ENCODE measurements around the gene ENGASE.
"Not testable (repeated sequence)": the region's sequence is repeated elsewhere in the genome, so short reads cannot be mapped to it uniquely, and the experiment has no call there.

ENGASE gene, protein sequence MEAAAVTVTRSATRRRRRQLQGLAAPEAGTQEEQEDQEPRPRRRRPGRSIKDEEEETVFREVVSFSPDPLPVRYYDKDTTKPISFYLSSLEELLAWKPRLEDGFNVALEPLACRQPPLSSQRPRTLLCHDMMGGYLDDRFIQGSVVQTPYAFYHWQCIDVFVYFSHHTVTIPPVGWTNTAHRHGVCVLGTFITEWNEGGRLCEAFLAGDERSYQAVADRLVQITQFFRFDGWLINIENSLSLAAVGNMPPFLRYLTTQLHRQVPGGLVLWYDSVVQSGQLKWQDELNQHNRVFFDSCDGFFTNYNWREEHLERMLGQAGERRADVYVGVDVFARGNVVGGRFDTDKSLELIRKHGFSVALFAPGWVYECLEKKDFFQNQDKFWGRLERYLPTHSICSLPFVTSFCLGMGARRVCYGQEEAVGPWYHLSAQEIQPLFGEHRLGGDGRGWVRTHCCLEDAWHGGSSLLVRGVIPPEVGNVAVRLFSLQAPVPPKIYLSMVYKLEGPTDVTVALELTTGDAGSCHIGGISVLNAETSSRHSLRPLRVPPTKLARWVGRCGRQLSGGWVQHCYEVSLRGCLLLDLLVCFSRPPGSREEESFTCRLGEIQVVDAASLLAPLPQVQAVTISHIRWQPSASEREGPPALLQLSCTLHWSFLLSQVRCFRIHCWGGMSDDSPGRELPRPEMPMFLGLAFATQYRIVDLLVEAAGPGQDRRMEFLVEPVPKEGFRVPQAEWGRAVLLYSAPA

DNA sequence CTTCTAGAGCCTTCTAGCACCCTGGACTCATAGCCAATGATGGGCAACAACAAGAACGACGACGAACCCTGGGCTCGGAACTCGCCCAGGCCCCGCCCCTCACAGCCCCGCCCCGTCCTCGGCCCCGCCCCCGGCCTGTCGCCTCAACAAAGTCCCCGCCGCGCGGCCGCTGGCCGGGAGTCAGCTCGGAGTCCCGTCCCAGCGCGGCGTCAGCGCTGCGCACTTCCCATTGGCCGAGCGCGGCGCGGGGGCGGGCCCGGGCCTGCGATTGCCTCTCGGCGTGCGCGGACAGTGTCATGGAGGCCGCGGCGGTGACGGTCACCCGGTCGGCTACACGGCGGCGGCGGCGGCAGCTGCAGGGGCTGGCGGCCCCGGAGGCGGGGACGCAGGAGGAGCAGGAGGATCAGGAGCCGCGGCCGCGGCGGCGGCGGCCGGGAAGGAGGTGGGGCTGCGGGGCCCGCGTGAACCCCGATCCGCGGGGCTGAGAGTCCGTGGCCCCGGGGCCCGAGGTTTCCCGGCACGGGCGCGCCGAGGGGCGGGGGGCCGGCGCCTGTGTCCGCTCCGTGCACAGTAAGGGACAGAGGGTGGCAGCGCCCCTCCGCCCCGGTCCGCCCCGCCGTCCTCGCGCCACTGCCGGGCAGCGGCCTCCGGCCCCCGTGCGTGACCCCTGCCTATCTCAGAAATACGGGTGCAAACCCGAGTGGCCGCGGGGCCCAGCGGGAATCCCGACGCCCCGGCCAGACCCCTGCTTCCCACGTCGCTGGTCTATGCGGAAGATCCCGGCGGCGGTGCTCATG, at the start of gene ENGASE:
Gene ENGASE, plus strand, starts transcription at position 176 of the 797 bp plus-strand sequence. Its CDS starts 121 bp downstream, at position 297.
- DNase-seq (ENCODE audit: low spot score) = peak; percentile 96

DNA sequence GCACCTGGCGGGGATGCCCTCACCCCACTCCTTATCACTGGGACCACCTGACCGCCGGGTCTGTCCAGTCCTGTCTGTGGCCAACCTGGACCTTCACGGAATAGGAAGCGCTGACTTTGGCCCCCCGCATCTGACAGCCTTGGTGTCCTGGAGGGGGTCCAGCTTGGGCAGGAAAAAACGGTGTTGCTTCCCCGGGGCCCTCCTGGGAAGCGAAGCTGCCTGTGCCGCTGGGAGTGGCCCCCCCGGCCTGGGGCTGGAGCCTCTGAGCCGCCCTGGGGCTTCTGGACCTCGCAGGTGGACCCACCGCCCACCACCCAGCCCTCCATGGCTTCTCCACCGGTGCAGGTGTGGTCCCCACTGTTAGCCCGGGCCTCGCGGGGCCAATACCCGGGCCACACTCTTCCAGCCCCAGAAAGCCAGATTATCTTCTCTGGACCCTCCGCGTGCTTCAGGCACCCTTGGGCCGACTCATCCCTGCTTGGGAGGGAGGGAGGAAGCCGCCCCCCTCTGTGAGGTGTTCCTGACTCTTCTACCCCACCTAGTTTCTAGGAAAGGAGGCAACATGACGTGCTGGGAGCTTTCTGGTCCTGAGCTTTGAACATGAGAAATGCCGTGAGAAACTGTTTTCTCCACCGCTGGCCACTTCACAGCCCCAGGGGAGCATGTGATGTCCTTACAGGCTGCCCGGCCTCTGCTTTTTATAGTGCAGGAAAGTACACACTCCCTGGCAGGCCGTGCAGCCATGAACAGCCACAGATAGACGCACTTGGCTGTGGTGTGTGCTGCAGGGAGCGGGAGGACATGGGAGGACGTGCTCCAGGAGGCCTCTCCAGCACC, 49.5 kb upstream of the ENGASE start:
- no peak for DNase-seq (ENCODE audit: low spot score)

DNA sequence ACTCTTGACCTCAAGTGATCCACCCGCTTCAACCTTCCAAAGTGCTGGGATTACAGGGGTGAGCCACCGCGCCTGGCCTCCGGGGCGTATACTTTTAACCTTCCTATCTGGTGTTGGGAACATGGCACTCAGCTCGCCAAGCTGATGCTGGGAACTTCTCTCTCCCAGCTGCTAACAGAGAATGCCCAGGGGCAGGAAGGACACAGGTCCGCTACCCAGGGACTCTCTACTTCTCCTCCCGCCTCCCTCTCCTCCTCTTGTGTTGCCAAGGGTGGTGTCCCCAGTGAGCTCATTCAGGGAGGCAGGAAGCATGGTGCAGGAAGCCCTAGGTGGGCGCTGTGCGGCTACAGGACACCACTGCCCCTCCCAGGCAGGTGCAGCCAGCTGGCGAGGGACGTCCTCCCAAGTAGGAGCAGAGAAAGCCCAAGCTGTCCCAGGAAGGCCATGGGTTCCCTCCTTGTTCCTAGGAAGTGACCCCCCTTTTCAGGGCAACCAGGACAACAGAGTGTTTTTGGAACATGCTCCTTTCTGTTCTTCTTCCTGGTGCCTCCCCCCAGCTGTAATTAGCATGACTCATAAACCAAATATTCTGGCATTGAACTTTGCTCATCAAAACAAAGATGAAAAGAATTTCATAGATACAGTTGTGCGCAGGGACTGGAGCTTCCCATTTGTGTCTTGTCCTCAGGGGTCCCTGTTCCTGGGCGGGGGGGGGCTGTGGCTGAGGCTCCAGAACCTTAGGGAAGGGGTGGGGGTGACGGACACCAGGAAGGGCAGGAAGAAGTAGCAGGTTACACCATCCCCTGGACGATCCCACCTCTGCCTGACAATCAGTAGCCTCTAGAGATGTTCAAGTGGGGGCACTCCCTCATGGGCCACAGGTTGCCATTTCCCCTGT, 48.0 kb upstream of the ENGASE start:
- DNase-seq (ENCODE audit: low spot score) = peak; percentile 89

- DNase-seq (ENCODE audit: low spot score) = peak; percentile 20
These were observed 47.2 kb upstream of the ENGASE start for GRCh38 chr17:79027274-79027924.

GRCh38 chr17:79027925-79028491, 46.6 kb upstream of the ENGASE start:
- DNase-seq (ENCODE audit: low spot score) = peak; percentile 37

DNA sequence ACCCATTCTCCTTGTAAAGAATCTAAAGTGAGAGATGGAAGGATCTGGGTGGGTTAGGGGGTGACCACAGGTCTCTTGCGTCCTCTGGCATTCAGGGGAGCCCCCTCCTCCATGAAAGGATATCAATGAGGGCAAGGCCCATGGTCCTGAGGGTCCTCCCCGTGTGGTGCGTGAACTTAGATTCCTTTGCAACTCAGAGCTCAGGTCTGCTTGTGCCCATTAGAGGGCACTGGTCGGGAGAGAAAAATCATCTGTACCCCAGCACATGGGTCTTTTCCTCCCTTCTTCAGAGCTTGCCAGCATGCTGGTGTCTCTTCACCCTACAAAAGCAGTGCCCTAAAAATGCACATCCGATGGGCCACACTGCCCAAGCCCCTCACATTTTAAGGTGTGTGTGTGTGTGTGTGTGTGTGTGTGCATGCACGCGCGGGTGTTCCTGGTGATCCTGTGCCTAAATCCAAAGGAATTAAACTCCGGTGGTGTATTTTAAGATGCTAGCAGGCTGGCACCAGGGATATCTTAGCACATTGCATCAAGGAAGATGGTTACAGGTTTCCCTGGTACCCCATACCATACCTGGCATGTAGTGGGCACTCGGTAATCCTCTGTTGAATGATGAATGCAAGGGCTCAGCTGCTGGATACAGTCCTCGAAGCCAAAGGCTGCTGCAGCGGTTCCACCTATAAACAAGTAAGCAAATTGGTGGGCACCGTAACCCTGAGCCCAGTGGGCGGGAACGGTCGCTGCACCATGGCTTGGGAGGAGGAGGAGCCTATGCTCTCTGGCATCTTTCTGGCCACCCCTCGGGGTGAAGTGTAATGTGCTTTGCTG, 45.9 kb upstream of the ENGASE start:
- DNase-seq (ENCODE audit: low spot score) = no peak

DNA sequence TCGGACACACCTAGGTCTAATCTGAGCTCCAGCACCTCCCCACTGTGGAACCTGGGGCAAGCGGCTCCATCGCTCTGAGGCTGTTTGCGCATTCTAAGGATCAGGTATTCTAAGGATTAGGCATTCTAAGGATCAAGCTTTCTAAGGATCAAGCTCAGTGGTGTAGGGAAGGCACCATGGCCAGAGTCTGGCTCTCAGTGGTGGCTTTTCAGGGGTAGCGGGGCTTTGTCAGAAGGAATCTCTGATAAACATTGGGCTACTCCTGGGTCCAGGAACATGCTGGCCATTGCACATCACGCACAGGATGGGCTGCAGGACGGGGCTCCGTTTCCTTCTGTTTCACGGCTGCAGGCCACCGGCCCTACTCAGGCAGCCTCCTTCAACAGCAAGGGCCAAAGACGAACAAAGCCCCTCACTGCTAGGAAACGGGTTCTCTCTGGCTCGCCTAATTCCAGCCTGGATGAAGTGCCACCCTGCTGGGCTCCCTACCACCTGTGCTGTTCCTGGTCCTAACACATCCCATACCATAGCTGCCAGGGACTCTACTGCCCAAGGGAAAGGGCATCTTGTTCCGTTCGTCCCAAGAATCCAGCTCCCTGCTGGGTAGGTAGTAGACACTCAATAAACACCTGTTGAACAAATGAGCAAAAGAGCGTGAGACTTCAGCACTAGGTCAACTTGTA, 45.2 kb upstream of the ENGASE start:
- DNase-seq (ENCODE audit: low spot score) = no peak

DNA sequence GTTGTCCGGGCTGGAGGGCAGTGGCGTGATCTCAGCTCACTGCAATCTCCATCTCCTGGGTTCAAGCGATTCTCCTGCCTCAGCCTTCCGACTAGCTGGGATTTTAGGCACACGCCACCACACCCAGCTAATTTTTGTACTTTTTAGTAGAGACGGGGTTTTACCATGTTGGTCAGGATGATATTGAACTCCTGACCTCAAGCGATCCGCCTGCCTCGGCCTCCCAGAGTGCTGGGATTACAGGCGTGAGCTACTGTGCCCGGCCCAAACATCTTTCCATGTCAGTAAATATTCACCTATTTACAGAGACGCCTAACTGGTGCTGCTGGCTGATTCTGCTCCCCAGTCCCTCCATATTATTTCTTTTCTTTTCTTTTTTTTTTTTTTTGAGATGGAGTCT, 44.0 kb upstream of the ENGASE start:
- DNase-seq (ENCODE audit: low spot score) = not testable (repeated sequence)

GRCh38 chr17:79031996-79032875, 42.4 kb upstream of the ENGASE start:
- DNase-seq (ENCODE audit: low spot score) = no peak

DNA sequence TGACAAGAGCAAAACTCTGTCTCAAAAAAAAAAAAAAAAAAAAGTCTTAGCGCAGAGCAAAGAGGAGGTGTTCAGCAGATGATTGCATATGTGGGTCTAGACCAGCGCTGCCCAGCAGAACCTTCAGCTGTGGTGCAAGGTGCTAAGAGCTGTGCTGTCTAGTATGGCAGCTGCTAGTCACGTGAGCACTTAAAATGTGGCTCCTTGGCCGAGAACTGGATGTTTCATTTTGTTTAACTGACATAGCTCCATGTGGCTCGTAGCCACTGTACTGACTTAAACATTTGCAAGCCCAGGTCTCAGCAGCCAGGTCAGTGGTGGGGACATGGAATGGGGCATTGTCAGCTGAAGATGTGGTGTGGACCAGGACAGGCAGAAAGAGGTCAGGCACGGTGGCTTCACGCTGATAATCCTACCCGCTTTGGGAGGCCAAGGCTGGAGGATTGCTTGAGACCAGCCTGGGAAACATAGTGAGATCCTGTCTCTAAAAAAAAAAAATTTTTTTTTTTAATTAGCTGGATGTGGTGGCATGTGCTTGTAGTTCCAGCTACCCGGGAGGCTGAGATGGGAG, 41.5 kb upstream of the ENGASE start:
- DNase-seq (ENCODE audit: low spot score) = no peak

GRCh38 chr17:79033741-79034501, 40.7 kb upstream of the ENGASE start:
- no peak for DNase-seq (ENCODE audit: low spot score)

DNA sequence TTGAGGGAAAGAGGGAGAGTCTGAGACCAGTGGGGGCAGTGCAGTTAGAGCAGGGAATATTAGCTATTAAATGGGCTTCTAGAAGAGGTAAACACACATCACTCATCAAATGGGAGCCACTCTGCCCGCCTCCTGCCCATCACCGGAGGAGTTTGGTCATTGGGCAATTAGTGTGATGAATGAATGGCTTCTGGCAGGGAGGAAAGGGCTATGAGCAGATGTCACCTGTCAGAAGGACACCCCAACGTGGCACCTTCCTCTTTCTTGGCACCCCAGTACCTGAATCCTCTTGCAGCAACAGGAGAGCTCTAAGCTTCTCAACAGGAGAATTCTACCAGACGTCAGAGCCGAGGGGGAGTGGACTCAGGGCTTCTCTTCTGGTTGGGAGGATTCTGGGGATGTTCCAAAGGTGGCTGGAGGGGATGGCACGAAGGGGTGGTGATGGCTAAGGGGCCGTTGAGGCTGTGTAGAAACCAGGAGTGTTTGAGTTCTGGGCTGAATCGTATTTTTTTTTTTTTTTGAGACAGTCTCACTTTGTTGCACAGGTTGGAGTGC, 39.6 kb upstream of the ENGASE start:
- no peak for DNase-seq (ENCODE audit: low spot score)

DNA sequence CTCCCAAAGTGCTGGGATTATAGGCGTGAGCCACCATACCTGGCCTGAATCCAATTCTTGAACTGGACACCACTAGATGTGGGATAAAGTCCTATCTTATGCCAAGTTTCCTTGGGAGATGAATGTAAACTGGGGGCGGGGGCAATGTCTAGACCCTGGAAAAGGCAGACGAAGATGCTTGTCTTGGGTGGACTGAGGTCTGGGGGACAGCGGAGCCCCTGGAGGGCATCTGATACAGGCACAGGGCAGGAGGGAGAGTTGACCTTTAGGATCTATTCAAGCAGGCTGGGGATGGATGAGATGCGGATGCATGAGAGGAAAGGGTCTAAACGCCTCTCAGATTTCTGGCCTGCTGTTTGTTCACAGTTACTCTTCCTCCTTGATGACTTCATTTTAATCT, 38.9 kb upstream of the ENGASE start:
- DNase-seq (ENCODE audit: low spot score) = no peak

GRCh38 chr17:79036181-79036580, 38.4 kb upstream of the ENGASE start:
- no peak for DNase-seq (ENCODE audit: low spot score)

DNA sequence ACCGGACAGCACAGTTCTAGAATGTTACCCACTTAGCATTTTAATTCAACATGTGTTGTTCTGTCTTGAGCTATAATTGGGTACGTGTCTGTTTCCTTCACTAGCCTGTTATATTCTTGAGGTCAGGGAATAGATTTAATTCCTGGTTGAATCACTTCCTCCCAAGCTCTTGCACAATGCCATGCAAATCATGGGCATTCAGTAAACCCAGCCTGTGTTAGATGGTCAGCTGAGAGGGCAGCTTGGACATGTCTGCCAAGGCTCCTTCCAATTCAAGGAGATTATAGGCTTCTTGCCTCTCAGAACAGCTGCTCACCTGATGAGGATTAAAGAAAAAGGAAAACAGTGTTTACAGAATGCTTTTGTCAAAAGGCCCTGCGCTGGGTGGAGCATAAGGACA, 38.0 kb upstream of the ENGASE start:
- DNase-seq (ENCODE audit: low spot score) = peak; percentile 42

All from LoVo (cell line).